ENCODE results near the gene CFAP20DC. TPM values are rescaled to one million over a fixed set of nuclear protein-coding genes. Genes with fewer than 3 reads are reported as not detected.

Gene CFAP20DC
- total RNA-seq, 1 donor from 2014 or later: not detected

DNA sequence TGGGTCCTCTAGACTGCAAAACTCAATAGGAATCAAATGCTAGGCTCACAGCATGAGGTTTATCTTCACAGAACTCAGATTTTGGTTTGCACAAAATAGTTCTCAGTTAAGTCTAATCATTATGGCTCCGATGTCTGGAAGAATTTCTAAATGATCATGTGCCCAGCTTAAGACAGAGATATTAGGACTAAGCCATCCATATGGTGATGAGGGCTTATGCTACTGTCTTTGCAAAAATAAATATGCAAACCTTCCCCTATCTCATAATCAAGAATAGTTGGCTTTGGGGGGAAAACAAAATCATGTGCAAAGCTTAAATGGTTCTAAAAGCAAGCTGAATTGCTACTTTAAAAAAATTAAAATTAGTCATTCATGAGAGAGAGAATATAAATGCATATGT is 96.5 kb downstream of the CFAP20DC start:
- intact Hi-C loops (cut with micrococcal nuclease): no loop called here
- peaks cover 3% of the 10 kb centered on the region for H3K9me3 ChIP-seq (replicated peaks)
- H3K4me1 ChIP-seq: no peaks in the 10 kb centered on the region
- no peaks in the 10 kb centered on the region for H3K36me3 ChIP-seq
- H3K27me3 ChIP-seq (ENCODE audit: low read depth): no peaks in the 10 kb centered on the region
- no peak overlapping the region for H3K27ac ChIP-seq (replicated peaks)
- no peak overlapping the region for H3K4me3 ChIP-seq
- no peak for DNase-seq
- TF ChIP-seq, protein P1, sequence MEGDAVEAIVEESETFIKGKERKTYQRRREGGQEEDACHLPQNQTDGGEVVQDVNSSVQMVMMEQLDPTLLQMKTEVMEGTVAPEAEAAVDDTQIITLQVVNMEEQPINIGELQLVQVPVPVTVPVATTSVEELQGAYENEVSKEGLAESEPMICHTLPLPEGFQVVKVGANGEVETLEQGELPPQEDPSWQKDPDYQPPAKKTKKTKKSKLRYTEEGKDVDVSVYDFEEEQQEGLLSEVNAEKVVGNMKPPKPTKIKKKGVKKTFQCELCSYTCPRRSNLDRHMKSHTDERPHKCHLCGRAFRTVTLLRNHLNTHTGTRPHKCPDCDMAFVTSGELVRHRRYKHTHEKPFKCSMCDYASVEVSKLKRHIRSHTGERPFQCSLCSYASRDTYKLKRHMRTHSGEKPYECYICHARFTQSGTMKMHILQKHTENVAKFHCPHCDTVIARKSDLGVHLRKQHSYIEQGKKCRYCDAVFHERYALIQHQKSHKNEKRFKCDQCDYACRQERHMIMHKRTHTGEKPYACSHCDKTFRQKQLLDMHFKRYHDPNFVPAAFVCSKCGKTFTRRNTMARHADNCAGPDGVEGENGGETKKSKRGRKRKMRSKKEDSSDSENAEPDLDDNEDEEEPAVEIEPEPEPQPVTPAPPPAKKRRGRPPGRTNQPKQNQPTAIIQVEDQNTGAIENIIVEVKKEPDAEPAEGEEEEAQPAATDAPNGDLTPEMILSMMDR (IDR thresholded peaks at IDR 0.05; ENCODE audit: borderline replicate concordance): no peak

DNA sequence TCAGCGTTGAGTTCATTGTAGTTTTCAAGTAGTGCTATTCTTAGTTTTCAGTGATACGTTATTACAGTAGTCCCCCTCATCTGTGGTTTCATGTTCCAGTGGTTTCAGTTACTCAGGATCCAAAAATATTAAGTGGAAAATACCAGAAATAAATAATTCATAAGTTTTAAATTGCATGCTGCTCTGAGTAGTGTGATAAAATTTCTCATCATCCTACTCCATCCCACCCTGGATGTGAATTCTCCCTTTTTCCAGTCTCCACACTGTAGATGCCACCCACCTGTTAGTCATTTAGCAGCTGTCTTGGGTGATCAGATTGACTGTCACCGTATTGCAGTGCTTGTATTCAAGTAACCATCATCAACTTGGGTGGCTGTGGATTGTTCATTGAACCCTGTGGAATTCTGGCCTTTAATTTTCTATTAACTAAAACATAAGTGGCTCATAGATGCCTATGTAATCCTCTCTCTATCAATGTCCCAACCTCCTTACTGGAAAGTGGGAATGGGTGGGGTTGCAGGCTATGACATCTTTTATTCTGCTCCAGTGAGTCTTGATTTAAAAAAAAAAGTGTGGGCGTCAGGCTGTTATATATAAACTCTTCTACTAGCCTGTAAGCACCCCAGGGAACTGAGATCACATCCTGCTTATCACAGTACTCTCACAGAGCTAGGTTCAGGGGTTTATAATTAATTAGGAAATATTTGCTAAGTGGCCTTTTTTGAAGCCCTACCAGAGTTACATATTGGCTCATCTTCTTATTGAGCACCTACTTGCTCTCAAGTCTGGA is 97.5 kb downstream of the CFAP20DC start:
- Histone ChIP-seq H3K9me3 (replicated peaks) (peaks cover 3% of the 10 kb centered on the region), H3K36me3 (no peaks in the 10 kb centered on the region), H3K27ac (replicated peaks) (no peak overlapping the region), H3K4me1 (no peaks in the 10 kb centered on the region), H3K27me3 (ENCODE audit: low read depth) (no peaks in the 10 kb centered on the region), H3K4me3 (no peak overlapping the region)
- intact Hi-C loops (cut with micrococcal nuclease): no loop called here
- no peak for DNase-seq
- TF ChIP-seq, protein P1 (IDR thresholded peaks at IDR 0.05; ENCODE audit: borderline replicate concordance): no peak

DNA sequence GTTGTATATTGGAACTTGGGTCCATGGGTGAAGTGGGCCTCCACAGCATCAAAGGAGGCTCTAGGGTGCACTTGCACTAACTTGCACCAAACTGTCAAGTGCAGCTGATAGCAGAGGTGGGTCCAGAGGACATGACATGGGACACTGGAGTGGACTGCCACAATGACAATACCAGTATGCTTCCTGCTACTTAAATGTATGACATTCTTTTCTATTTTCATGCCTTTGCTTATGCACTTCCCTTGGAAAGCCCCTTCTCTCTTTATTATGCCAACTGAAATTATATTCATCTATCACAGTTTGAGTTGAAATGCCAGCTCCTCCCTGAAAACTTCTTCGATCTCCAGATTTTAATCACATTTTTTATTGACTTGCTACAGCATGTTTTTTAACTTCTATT is 101.8 kb downstream of the CFAP20DC start:
- Histone ChIP-seq H3K4me3 (no peak overlapping the region), H3K9me3 (replicated peaks) (peaks cover 8% of the 10 kb centered on the region), H3K36me3 (no peaks in the 10 kb centered on the region), H3K4me1 (no peaks in the 10 kb centered on the region), H3K27ac (replicated peaks) (no peak overlapping the region), H3K27me3 (ENCODE audit: low read depth) (no peaks in the 10 kb centered on the region)
- TF ChIP-seq, protein P1 (IDR thresholded peaks at IDR 0.05; ENCODE audit: borderline replicate concordance): no peak
- no peak for DNase-seq
- intact Hi-C loops (cut with micrococcal nuclease): no loop called here

DNA sequence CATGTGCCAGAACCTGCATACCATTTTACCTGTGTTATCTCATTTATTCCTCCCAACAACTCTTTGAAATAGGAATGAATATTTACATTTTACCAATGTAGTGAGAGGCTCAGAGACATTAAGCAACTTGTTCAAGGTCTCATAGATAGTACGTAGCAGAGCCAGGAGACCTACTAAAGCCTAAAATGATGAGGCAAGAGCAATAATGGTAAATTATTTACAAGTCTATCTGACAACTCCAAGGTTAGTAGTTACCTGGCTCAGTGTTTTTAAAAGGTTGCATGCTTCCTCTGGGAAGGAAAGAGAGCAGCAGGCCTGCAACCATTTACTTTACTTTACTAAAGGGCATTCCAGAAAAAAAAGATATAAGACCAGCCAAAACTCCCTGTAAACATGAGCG is 103.0 kb downstream of the CFAP20DC start:
- no peak overlapping the region for H3K4me3 ChIP-seq
- H3K4me1 ChIP-seq: no peaks in the 10 kb centered on the region
- intact Hi-C loops (cut with micrococcal nuclease): no loop called here
- no peaks in the 10 kb centered on the region for H3K36me3 ChIP-seq
- TF ChIP-seq, protein P1 (IDR thresholded peaks at IDR 0.05; ENCODE audit: borderline replicate concordance): no peak
- no peaks in the 10 kb centered on the region for H3K27me3 ChIP-seq (ENCODE audit: low read depth)
- peaks cover 17% of the 10 kb centered on the region for H3K9me3 ChIP-seq (replicated peaks)
- H3K27ac ChIP-seq (replicated peaks): no peak overlapping the region
- no peak for DNase-seq

DNA sequence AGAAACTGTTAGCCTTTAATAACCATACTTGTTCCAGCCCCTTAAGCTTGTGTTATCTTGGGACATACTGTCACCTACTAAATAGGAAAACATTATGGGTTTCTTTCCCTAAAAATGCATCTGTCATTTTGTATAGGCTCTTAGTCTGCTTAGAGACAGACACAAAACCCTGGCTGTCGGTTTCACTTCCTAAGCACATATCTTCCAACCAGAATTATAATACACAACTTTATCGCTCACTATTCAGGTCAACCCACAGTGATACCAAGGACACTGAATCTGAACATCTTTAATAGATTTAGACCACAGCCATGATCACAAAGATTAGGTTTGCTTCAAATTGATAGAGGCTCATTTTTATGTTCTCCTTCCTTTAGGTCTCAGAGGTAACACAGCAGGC is 111.8 kb downstream of the CFAP20DC start:
- H3K9me3 ChIP-seq (replicated peaks): peaks cover 11% of the 10 kb centered on the region
- H3K27ac ChIP-seq (replicated peaks): no peak overlapping the region
- no peak overlapping the region for H3K4me3 ChIP-seq
- H3K36me3 ChIP-seq: no peaks in the 10 kb centered on the region
- H3K4me1 ChIP-seq: no peaks in the 10 kb centered on the region
- TF ChIP-seq, protein P1 (IDR thresholded peaks at IDR 0.05; ENCODE audit: borderline replicate concordance): no peak
- no peak for DNase-seq
- intact Hi-C loops (cut with micrococcal nuclease): no loop called here
- H3K27me3 ChIP-seq (ENCODE audit: low read depth): no peaks in the 10 kb centered on the region
